GM18868 (cell line): ENCODE measurements around the gene PRRT2.
"Not testable (repeated sequence)": the region's sequence is repeated elsewhere in the genome, so short reads cannot be mapped to it uniquely, and the experiment has no call there.

Source experiments
- ATAC-seq: cut with Tn5 transposase; IDR thresholded peaks from one replicate; pipeline ENCODE4 v1.9.1; 2021; ENCODE audit warnings: mild to moderate bottlenecking, moderate library complexity; ENCODE audit not compliant: unreplicated experiment

Gene PRRT2

GRCh38 chr16:29790949-29791844 is 20.8 kb upstream of the PRRT2 start:
- peak; percentile 18 for ATAC-seq

DNA sequence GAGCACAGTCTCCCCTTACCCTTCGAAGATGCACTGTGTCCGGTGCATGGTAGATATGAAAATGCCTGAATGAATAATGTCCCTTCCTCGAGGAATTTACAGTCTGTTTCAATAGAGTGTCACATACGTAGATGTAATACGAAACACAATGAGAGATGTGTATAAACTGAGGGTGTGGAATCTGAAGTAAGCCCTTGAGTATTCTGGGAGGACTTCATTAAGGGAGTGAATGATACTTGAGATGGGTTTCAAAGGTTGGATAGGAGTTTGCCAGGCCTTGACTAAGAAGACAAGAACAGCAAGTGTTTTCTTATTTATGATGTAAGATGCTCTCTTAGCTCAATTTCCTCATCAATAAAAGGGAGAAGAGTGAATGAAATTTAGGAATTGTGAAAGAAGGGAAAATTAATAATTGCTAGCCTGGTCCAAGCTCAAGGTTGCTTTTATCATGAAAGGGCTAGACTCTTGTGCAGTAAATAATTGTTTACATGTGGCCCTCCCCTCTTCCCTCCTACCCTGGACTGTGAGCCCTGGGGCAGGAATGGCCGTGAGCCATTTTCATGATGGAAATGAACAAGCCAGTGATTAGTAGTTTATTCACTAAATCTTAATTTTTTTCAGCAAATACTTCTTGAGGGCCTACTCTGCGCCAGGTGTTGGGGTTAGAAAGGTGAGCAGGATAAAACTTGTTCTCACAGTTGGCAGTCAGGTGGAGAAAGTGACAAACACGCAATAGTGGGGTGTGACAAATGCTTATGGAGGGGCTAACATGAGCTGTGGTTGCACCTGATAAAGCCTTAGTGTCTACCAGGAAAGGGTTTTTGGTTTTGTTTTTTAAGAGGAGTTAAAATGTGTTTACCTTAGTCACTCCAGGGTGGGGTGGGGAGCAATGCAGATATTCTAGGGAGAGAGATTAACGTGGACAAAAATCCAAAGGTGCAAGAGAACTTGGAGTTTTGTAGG is 19.9 kb upstream of the PRRT2 start:
- ATAC-seq: no peak

GRCh38 chr16:29793153-29793552 is 18.8 kb upstream of the PRRT2 start:
- not testable (repeated sequence) for ATAC-seq

DNA sequence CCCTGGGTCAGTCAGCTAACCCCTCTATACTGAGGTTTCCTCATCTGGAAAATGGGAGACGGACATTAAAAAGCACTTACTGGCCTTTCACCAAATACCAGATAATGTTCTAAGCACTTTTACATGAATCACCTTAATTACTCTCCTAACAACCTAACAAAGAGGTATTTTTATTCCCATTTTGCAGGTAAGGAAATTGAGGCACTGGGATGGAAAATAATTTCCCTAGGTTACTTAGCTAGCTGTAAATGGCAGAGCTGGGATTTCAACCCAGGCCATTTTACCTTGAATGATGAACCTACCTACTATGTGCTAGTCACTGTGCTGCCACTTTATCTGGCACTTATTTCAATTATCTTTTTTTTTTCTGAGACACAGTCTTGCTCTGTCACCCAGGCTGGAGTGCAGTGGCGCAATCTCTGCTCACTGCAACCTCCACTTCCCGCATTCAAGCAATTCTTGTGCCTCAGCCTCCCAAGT is 17.7 kb upstream of the PRRT2 start:
- no peak for ATAC-seq

GRCh38 chr16:29802416-29802935 is 9.5 kb upstream of the PRRT2 start:
- ATAC-seq: no peak

GRCh38 chr16:29804020-29804419 is 8.0 kb upstream of the PRRT2 start:
- ATAC-seq: no peak

DNA sequence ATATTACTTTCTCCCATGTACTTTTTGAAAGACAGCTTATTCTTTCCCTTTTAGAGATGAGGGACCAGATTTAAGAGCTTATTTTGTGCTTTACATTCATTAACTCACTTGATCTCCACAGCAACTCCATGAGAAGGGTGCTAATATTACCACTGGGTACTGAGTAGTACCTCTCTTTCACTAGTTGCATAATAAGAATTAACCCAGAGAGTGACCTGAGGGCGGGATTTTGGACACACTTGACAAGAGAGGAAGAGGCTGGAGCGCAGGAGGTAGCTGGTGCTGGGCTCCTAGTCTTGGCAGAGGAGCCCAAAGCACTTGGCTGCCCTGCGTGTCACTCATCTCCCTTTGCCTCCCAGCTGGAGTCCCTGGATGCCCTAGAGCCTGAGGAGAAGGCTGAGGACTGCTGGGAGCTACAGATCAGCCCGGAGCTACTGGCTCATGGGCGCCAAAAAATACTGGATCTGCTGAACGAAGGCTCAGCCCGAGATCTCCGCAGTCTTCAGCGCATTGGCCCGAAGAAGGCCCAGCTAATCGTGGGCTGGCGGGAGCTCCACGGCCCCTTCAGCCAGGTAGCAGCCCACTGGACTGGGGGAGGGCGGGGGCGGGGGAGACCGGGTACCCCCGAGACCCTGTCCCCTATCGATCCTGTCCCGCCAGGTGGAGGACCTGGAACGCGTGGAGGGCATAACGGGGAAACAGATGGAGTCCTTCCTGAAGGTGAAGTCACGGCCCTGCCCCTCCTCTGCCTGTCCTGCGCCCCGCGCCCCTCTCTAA is 7.3 kb upstream of the PRRT2 start:
- ATAC-seq: no peak

- ATAC-seq: peak; percentile 55
Measured at GRCh38 chr16:29805232-29806098, 6.5 kb upstream of the PRRT2 start.

GRCh38 chr16:29806099-29806579 is 5.9 kb upstream of the PRRT2 start, which contains the start of gene MAZ:
Gene MAZ, plus strand, starts transcription at chr16:29806529. Its CDS starts 173 bp downstream, at chr16:29806702.
- no peak for ATAC-seq

- no peak for ATAC-seq
Measured at GRCh38 chr16:29806641-29807425, 5.2 kb upstream of the PRRT2 start.

- ATAC-seq: peak; percentile 25
Measured at GRCh38 chr16:29807426-29808218, 4.4 kb upstream of the PRRT2 start.

- no peak for ATAC-seq
Measured at GRCh38 chr16:29808219-29808900, 3.6 kb upstream of the PRRT2 start.

GRCh38 chr16:29809031-29809747 is 2.8 kb upstream of the PRRT2 start:
- ATAC-seq: no peak

DNA sequence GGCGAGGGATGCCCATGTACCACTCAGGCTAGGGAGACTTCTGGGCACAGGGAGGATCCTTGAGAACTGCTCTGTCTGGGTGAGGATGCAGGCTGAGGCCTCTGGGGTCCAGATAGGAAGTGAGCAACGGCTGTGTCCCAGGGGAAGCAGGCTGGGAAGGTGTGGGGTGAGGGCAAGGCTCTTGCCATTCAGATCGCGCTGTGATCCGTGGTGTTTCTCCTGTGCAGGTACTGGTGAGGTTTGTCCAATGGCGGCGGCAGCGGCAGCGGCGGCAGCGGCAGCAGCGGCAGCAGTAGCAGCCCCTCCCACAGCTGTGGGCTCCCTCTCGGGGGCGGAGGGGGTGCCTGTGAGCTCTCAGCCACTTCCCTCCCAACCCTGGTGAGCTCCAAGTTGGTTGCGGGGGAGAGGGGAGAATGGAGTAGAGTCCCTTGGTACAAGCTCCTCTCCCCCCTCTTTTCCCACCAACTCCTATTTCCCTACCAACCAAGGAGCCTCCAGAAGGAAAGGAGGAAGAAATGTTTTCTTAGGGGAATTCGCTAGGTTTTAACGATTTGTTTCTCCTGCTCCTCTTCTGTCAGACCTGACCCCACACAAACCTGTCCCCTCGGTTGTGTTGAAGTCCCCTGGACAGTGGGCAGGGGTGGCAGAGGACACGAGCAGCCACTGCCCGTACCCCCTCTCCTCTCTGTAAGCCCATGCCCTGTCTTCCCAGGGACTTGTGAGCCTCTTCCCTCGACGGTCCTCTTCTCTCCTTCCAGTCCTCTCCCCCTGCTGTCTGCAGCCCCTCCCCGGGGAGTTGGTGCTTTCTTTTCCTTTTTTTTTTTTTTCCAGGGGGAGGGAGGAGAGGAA is 1.9 kb upstream of the PRRT2 start:
- no peak for ATAC-seq

GRCh38 chr16:29810699-29811169 is 1.3 kb upstream of the PRRT2 start:
- no peak for ATAC-seq
